H9 (cell line): ENCODE data around the gene ERFL. TPM values are rescaled to one million over a fixed set of nuclear protein-coding genes. Genes with fewer than 3 reads are reported as not detected.

Source experiments
- DNase-seq: peaks from one replicate; pipeline ENCODE4 v3.0.0-alpha.2; 2017
- H2AFZ ChIP-seq: one replicate; pipeline ENCODE4 v1.6.1; 2013; ENCODE audit warnings: mild to moderate bottlenecking, low read length, control low read depth, moderate library complexity
- H2AK5ac ChIP-seq: 2 replicates; pipeline ENCODE4 v1.6.1; 2013; ENCODE audit warnings: low read length, control low read depth, mixed read lengths; ENCODE audit not compliant: insufficient read length
- H2BK120ac ChIP-seq: one replicate; pipeline ENCODE4 v1.6.1; 2013; ENCODE audit warnings: low read depth, mild to moderate bottlenecking, low read length, control low read depth, inconsistent platforms; ENCODE audit not compliant: poor library complexity, severe bottlenecking
- H2BK12ac ChIP-seq: 2 replicates; pipeline ENCODE4 v1.6.1; 2013; ENCODE audit warnings: low read length, control low read depth, mixed read lengths, low read depth; ENCODE audit not compliant: insufficient read length
- H2BK15ac ChIP-seq: 2 replicates; pipeline ENCODE4 v1.6.1; 2013; ENCODE audit warnings: low read depth, low read length, control low read depth
- H2BK20ac ChIP-seq: one replicate; pipeline ENCODE4 v1.6.1; 2013; ENCODE audit warnings: low read depth, mild to moderate bottlenecking, low read length, control low read depth, inconsistent platforms; ENCODE audit not compliant: poor library complexity, severe bottlenecking
- H2BK5ac ChIP-seq: 2 replicates; pipeline ENCODE4 v1.6.1; 2013; ENCODE audit warnings: low read length, control low read depth, mixed read lengths; ENCODE audit not compliant: insufficient read length
- H3K14ac ChIP-seq: 2 replicates; pipeline ENCODE4 v1.6.1; 2013; ENCODE audit warnings: low read length, control low read depth; ENCODE audit not compliant: insufficient read depth
- H3K18ac ChIP-seq: 2 replicates; pipeline ENCODE4 v1.6.1; 2013; ENCODE audit warnings: low read depth, mild to moderate bottlenecking, mixed read lengths, low read length, control low read depth; ENCODE audit not compliant: insufficient read length
- H3K23ac ChIP-seq: 2 replicates; pipeline ENCODE4 v1.6.1; 2013; ENCODE audit warnings: low read length, control low read depth, mixed read lengths, low read depth; ENCODE audit not compliant: insufficient read length
- H3K23me2 ChIP-seq: 2 replicates; pipeline ENCODE4 v1.6.1; 2013; ENCODE audit warnings: low read depth, mild to moderate bottlenecking, mixed read lengths, low read length, control low read depth; ENCODE audit not compliant: insufficient read length, poor library complexity, severe bottlenecking
- H3K27ac ChIP-seq: 2 replicates; pipeline ENCODE4 v1.5.1; 2013; ENCODE audit warnings: low read length, control low read depth, mixed read lengths, low read depth; ENCODE audit not compliant: insufficient read length
- H3K27me3 ChIP-seq: 2 replicates; pipeline ENCODE4 v1.6.1; 2013; ENCODE audit warnings: low read length, control low read depth, inconsistent platforms; ENCODE audit not compliant: insufficient read depth
- H3K4ac ChIP-seq: 2 replicates; pipeline ENCODE4 v1.6.1; 2013; ENCODE audit warnings: low read depth, mild to moderate bottlenecking, control low read depth, inconsistent platforms, low read length, moderate library complexity
- H3K4me1 ChIP-seq: 2 replicates; pipeline ENCODE4 v1.6.1; 2013; ENCODE audit warnings: low read length, control low read depth, inconsistent platforms; ENCODE audit not compliant: insufficient read depth
- H3K4me2 ChIP-seq: 2 replicates; pipeline ENCODE4 v1.6.1; 2013; ENCODE audit warnings: low read length, control low read depth, mixed read lengths; ENCODE audit not compliant: insufficient read length, insufficient read depth
- H3K56ac ChIP-seq: 2 replicates; pipeline ENCODE4 v1.6.1; 2013; ENCODE audit warnings: low read depth, mild to moderate bottlenecking, mixed read lengths, low read length, control low read depth; ENCODE audit not compliant: insufficient read length
- H3K79me1 ChIP-seq: 2 replicates; pipeline ENCODE4 v1.6.1; 2013; ENCODE audit warnings: low read depth, mild to moderate bottlenecking, moderate library complexity, low read length, control low read depth, inconsistent platforms; ENCODE audit not compliant: insufficient read depth, poor library complexity, severe bottlenecking
- H3K79me2 ChIP-seq: 2 replicates; pipeline ENCODE4 v1.6.1; 2013; ENCODE audit warnings: low read length, control low read depth, inconsistent platforms; ENCODE audit not compliant: insufficient read depth
- H3K9ac ChIP-seq: 2 replicates; pipeline ENCODE4 v1.6.1; 2013; ENCODE audit warnings: low read length, control low read depth, mixed read lengths; ENCODE audit not compliant: insufficient read length; ENCODE audit errors: extremely low read depth
- H3K9me3 ChIP-seq: one replicate; pipeline ENCODE4 v1.6.1; 2013; ENCODE audit warnings: low read depth, low read length, inconsistent platforms; ENCODE audit not compliant: control insufficient read depth
- H3T11ph ChIP-seq: one replicate; pipeline ENCODE4 v1.6.1; 2013; ENCODE audit warnings: mild to moderate bottlenecking, low read length, control low read depth, inconsistent platforms
- H4K20me1 ChIP-seq: one replicate; pipeline ENCODE4 v1.6.1; 2013; ENCODE audit not compliant: control insufficient read depth, insufficient read length, insufficient read depth
- H4K5ac ChIP-seq: 2 replicates; pipeline ENCODE4 v1.6.1; 2013; ENCODE audit warnings: low read depth, mild to moderate bottlenecking, mixed read lengths, low read length, control low read depth; ENCODE audit not compliant: insufficient read length
- H4K8ac ChIP-seq: replicated peaks from 2 replicates; pipeline ENCODE4 v1.6.1; 2013; ENCODE audit warnings: low read length, control low read depth, mixed read lengths, low read depth; ENCODE audit not compliant: insufficient read length
- H4K91ac ChIP-seq: 2 replicates; pipeline ENCODE4 v1.6.1; 2013; ENCODE audit warnings: low read depth, mild to moderate bottlenecking, moderate library complexity, mixed read lengths, low read length, control low read depth; ENCODE audit not compliant: insufficient read length
- H3K27ac Mint-ChIP-seq, 3 experiments: 2 replicates in 2 of 3; 3 replicates in 1 of 3; pipeline ENCODE4 v1.8.0; 2020 to 2021; ENCODE audit warnings: mixed read lengths in 3 of 3, mild to moderate bottlenecking in 1 of 3, moderate library complexity in 1 of 3
- H3K27me3 Mint-ChIP-seq: 2 replicates; pipeline ENCODE4 v1.8.0; 2021; ENCODE audit warnings: low read depth, mild to moderate bottlenecking, moderate library complexity, mixed read lengths
- H3K36me3 Mint-ChIP-seq, 3 experiments: 2 replicates in 2 of 3; 3 replicates in 1 of 3; pipeline ENCODE4 v1.8.0; 2020 to 2021; ENCODE audit warnings: low read depth in 3 of 3, mixed read lengths in 3 of 3; ENCODE audit not compliant: insufficient read depth in 1 of 3
- H3K4me1 Mint-ChIP-seq, 2 experiments: 2 replicates each; pipeline ENCODE4 v1.8.0; 2020; ENCODE audit warnings: mixed read lengths in 2 of 2
- H3K4me3 Mint-ChIP-seq, 2 experiments: 2 replicates in 1 of 2; 3 replicates in 1 of 2; pipeline ENCODE4 v1.8.0; 2020 to 2021; ENCODE audit warnings: mild to moderate bottlenecking in 2 of 2, mixed read lengths in 2 of 2, moderate library complexity in 1 of 2
- H3K9me3 Mint-ChIP-seq, 2 experiments: 2 replicates in 1 of 2; 3 replicates in 1 of 2; pipeline ENCODE4 v1.8.0; 2020; ENCODE audit warnings: mild to moderate bottlenecking in 2 of 2, mixed read lengths in 2 of 2, moderate library complexity in 1 of 2
- WGBS: extraction: QIAGEN DNeasy Blood & Tissue Kit; methylation state at CpG from one replicate; pipeline ENCODE4 v1.1.7; 2013; ENCODE audit warnings: missing lambda C conversion rate, low lambda C conversion rate, mixed read lengths; ENCODE audit not compliant: insufficient read length; ENCODE audit errors: extremely low coverage; 5-methylcytosine and 5-hydroxymethylcytosine counted together
- total RNA-seq: library from RNA; stranded (reverse); gene quantifications from 2 replicates; pipeline ENCODE4 v1.2.1, GENCODE V29; 2021
- TF ChIP-seq, protein P1 (sequence below): fragments of 200-600 bp; sonication (generic); conservative IDR thresholded peaks from 3 replicates; pipeline ENCODE4 v1.8.0; 2021; ENCODE audit warnings: antibody characterized with exemption, mild to moderate bottlenecking

The ERFL gene
- total RNA-seq, 1 experiment from 2014 or later = 0.22 TPM

DNA sequence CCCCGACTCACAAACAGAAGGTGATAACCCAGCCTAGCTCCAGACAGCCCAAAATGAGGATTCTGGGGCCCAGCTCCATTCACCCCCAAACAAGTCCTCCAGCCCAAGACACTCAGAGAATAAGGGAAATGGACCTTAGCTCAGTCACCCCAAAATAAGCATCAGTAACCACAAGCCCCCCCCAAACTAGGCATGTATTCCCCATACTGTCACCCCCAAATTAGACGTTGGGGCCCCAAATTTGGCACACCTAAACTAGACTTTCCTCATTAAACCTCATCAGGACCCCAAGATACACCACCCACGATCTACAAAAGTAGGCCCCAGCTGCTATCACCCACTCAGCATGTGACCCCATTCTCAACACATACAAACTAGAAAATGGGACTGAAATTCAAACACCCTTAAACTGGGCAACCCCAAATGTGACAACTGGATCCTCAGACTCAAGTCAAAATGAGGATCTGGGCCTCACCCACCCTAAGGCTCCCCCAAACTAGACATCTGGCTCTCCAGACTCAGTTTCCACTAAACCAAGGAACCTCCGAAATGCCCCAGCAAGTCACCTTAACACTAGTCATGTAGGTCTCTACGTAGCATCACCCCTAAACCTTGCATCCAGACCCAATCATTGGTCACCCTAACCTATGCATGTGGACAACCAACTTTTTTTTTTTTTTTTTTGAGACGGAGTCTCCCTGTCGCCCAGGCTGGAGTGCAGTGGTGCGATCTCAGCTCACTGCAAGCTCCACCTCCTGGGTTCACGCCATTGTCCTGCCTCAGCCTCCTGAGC lies 13.4 kb upstream of the ERFL start:
- Histone ChIP-seq H3K79me1 (no peaks in the 10 kb centered on the region), H4K20me1 (no peaks in the 10 kb centered on the region), H3T11ph (no peak overlapping the region), H3K4me1 (no peaks in the 10 kb centered on the region), H3K18ac (no peak overlapping the region), H4K91ac (no peak overlapping the region), H3K4me2 (no peak overlapping the region), H3K9me3 (no peaks in the 10 kb centered on the region), H3K9ac (no peak overlapping the region), H4K8ac (no peak overlapping the region), H3K23ac (no peak overlapping the region), H2BK15ac (no peak overlapping the region), H2BK20ac (no peak overlapping the region), H2BK5ac (no peak overlapping the region), H3K27ac (no peak overlapping the region), H3K14ac (no peak overlapping the region), H3K23me2 (peaks cover 4% of the 10 kb centered on the region), H2BK120ac (no peak overlapping the region), H2AK5ac (no peak overlapping the region), H3K27me3 (peaks cover 11% of the 10 kb centered on the region; the same call in 1 of the 2 replicates), H3K79me2 (no peaks in the 10 kb centered on the region), H3K56ac (no peak overlapping the region), H4K5ac (no peak overlapping the region), H2AFZ (no peak overlapping the region), H3K4ac (no peak overlapping the region), H2BK12ac (no peak overlapping the region)
- TF ChIP-seq, protein P1, sequence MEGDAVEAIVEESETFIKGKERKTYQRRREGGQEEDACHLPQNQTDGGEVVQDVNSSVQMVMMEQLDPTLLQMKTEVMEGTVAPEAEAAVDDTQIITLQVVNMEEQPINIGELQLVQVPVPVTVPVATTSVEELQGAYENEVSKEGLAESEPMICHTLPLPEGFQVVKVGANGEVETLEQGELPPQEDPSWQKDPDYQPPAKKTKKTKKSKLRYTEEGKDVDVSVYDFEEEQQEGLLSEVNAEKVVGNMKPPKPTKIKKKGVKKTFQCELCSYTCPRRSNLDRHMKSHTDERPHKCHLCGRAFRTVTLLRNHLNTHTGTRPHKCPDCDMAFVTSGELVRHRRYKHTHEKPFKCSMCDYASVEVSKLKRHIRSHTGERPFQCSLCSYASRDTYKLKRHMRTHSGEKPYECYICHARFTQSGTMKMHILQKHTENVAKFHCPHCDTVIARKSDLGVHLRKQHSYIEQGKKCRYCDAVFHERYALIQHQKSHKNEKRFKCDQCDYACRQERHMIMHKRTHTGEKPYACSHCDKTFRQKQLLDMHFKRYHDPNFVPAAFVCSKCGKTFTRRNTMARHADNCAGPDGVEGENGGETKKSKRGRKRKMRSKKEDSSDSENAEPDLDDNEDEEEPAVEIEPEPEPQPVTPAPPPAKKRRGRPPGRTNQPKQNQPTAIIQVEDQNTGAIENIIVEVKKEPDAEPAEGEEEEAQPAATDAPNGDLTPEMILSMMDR = no peak
- Mint-ChIP-seq H3K27ac (no peak overlapping the region; a peak in 1 of 7 replicates), H3K27me3 (peaks cover 58% of the 10 kb centered on the region), H3K36me3 (no peaks in the 10 kb centered on the region; a peak in 1 of 7 replicates), H3K4me3 (peak overlapping the region; percentile 47 to 70), H3K4me1 (peaks cover 2 to 10% of the 10 kb centered on the region in 2 experiments; a peak in 2 of 4 replicates), H3K9me3 (peaks cover 0 to 3% of the 10 kb centered on the region in 2 experiments; a peak in 2 of 5 replicates)
- no peak for DNase-seq
- WGBS = no CpG with 5 or more reads among the region's 9 CpGs
